ENCODE measurements around the gene PSME3IP1.

- TF ChIP-seq CTCF (IDR thresholded peaks at IDR 0.05) (no peak), POLR2A (IDR thresholded peaks at IDR 0.05) (no peak), POLR2AphosphoS5 (IDR thresholded peaks at IDR 0.05) (no peak)
These were observed 23.9 kb upstream of the PSME3IP1 start for GRCh38 chr16:57209780-57210179.

All from breast epithelium (tissue), 3 donors.